Smooth muscle cell (in vitro differentiated cells): ENCODE measurements around the gene JAG1. TPM values are rescaled to one million over a fixed set of nuclear protein-coding genes. Genes with fewer than 3 reads are reported as not detected.

Source experiments
- DNase-seq: peaks from one replicate; lab custom pipeline; 2025; ENCODE audit not compliant: unreplicated experiment; lab: John Stamatoyannopoulos, UW
- H2AFZ ChIP-seq: fragments of 200-600 bp; sonication (generic); 2 replicates; pipeline ENCODE4 v1.6.0; 2016; ENCODE audit warnings: antibody characterized with exemption, low read depth, mild to moderate bottlenecking
- H3F3A ChIP-seq: fragments of 200-600 bp; sonication (generic); 2 replicates; pipeline ENCODE4 v1.6.0; 2017; ENCODE audit warnings: antibody characterized with exemption, low read depth
- H3K27ac ChIP-seq: fragments of 200-600 bp; sonication (generic); 2 replicates; pipeline ENCODE4 v1.5.1; 2016; ENCODE audit warnings: low read depth, mild to moderate bottlenecking
- H3K27me3 ChIP-seq: fragments of 200-600 bp; sonication (generic); 2 replicates; pipeline ENCODE4 v1.6.1; 2016; ENCODE audit warnings: low read depth, mild to moderate bottlenecking
- H3K36me3 ChIP-seq: fragments of 200-600 bp; sonication (generic); 2 replicates; pipeline ENCODE4 v1.5.1; 2016; ENCODE audit warnings: low read depth
- H3K4me1 ChIP-seq: fragments of 200-600 bp; sonication (generic); 2 replicates; pipeline ENCODE4 v1.5.1; 2016; ENCODE audit warnings: low read depth
- H3K4me2 ChIP-seq: fragments of 200-600 bp; sonication (generic); 2 replicates; pipeline ENCODE4 v1.6.0; 2016; ENCODE audit warnings: mild to moderate bottlenecking
- H3K4me3 ChIP-seq: fragments of 200-600 bp; sonication (generic); 2 replicates; pipeline ENCODE4 v1.5.1; 2016; ENCODE audit warnings: mild to moderate bottlenecking
- H3K79me2 ChIP-seq: fragments of 200-600 bp; sonication (generic); 2 replicates; pipeline ENCODE4 v1.6.0; 2016; ENCODE audit warnings: low read depth, mild to moderate bottlenecking
- H3K9ac ChIP-seq: fragments of 200-600 bp; sonication (generic); 2 replicates; pipeline ENCODE4 v1.6.0; 2016; ENCODE audit warnings: low read depth
- H3K9me3 ChIP-seq: fragments of 200-600 bp; sonication (generic); replicated peaks from 2 replicates; pipeline ENCODE4 v1.5.1; 2016; ENCODE audit warnings: low read depth
- H4K20me1 ChIP-seq: fragments of 200-600 bp; sonication (generic); 2 replicates; pipeline ENCODE4 v1.6.0; 2016; ENCODE audit warnings: low read depth
- WGBS: methylation state at CpG from one replicate; pipeline ENCODE4 v1.1.7; 2016; ENCODE audit warnings: low lambda C conversion rate; 5-methylcytosine and 5-hydroxymethylcytosine counted together
- polyA plus RNA-seq: library from polyadenylated mRNA; unstranded; fragments of >200 nt; fragmentation: Nextera tagmentation; extraction: Ambion mirVana; gene quantifications from 2 replicates; pipeline ENCODE4 v1.2.1, GENCODE V29; 2016
- total RNA-seq: library from RNA; depleted of rRNA; stranded (reverse); fragments of >200 nt; gene quantifications from 2 replicates; pipeline ENCODE4 v1.2.3, GENCODE V29; 2014
- TF ChIP-seq, protein P1 (sequence below): fragments of 200-600 bp; sonication (generic); IDR thresholded peaks from 2 replicates; pipeline ENCODE4 v1.5.1; 2017; ENCODE audit warnings: borderline replicate concordance, mild to moderate bottlenecking, antibody characterized with exemption; ENCODE audit not compliant: insufficient read depth, poor library complexity, severe bottlenecking

JAG1 gene
- total and polyA plus RNA-seq, 2 experiments from 2014 or later: 45.0 to 126 TPM

DNA sequence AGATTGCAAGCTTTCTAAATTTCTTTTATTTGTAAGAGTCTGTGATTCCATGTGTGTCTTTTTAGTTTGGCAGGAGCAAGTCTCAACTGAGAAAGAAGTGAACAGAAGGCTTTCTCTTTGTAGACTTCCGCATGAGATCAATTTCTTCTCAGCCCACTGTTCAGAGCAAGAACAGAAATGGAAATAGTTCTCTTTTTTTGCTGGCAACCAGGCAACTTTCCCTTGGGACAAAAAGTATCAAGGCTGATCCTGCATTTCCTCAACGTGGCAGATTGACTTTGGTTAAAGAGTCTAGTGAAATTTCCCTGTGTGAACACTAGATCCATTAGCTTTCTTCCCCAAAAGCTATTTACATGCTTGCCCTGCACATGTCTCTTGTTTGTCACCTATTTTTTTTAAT is 46.8 kb upstream of the JAG1 start:
- no peak overlapping the region for H3K27ac ChIP-seq
- H3K4me3 ChIP-seq: no peak overlapping the region
- peak overlapping the region; percentile 24 for H3K4me2 ChIP-seq
- peaks cover 12% of the 10 kb centered on the region for H3K4me1 ChIP-seq
- H3K27me3 ChIP-seq: no peaks in the 10 kb centered on the region
- H3K79me2 ChIP-seq: no peaks in the 10 kb centered on the region
- H3K36me3 ChIP-seq: no peaks in the 10 kb centered on the region
- no peaks in the 10 kb centered on the region for H3K9me3 ChIP-seq
- WGBS: 69% methylated on average over 2 of the region's 2 CpGs
- DNase-seq: no peak
- no peaks in the 10 kb centered on the region for H4K20me1 ChIP-seq
- TF ChIP-seq, protein P1, sequence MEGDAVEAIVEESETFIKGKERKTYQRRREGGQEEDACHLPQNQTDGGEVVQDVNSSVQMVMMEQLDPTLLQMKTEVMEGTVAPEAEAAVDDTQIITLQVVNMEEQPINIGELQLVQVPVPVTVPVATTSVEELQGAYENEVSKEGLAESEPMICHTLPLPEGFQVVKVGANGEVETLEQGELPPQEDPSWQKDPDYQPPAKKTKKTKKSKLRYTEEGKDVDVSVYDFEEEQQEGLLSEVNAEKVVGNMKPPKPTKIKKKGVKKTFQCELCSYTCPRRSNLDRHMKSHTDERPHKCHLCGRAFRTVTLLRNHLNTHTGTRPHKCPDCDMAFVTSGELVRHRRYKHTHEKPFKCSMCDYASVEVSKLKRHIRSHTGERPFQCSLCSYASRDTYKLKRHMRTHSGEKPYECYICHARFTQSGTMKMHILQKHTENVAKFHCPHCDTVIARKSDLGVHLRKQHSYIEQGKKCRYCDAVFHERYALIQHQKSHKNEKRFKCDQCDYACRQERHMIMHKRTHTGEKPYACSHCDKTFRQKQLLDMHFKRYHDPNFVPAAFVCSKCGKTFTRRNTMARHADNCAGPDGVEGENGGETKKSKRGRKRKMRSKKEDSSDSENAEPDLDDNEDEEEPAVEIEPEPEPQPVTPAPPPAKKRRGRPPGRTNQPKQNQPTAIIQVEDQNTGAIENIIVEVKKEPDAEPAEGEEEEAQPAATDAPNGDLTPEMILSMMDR: no peak
- H2AFZ ChIP-seq: no peak overlapping the region
- H3F3A ChIP-seq: no peaks in the 10 kb centered on the region
- H3K9ac ChIP-seq: no peak overlapping the region

DNA sequence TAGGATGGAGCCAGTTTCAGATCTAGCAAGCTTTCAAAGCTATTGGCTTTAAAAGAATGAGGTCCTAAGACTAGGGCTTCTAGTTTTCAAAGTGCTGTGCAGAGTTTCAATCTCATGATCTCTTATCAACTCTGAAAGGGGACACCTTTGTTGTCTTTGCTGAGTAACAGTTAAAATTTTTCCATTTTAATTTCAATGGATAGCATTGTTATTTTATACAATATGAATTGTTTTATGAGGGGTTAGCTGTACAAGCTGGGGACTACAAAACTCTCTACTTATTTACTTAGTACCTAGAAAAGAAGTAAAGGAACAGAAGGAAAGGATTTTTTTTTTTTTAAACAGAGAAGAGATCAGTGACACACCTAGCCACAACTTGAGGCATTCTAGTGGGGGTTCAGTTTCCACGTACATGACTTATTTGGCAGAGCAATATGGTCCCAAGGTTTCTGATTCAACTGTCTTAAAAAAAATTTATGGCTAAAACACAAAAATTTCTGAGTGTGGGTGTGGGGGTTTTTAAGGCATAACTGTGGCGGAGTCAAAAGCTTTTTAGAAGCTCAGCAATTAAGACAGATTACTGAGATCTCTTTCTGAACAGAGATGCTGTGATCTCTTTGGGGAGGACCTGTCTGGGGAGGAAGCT is 46.1 kb upstream of the JAG1 start:
- no peaks in the 10 kb centered on the region for H3F3A ChIP-seq
- no peaks in the 10 kb centered on the region for H3K79me2 ChIP-seq
- no peak overlapping the region for H2AFZ ChIP-seq
- H3K36me3 ChIP-seq: no peaks in the 10 kb centered on the region
- peak overlapping the region; percentile 24 for H3K4me2 ChIP-seq
- TF ChIP-seq, protein P1: no peak
- DNase-seq: no peak
- H3K4me1 ChIP-seq: peaks cover 15% of the 10 kb centered on the region
- no peak overlapping the region for H3K4me3 ChIP-seq
- no peaks in the 10 kb centered on the region for H4K20me1 ChIP-seq
- no peak overlapping the region for H3K27ac ChIP-seq
- 29% methylated on average over 2 of the region's 2 CpGs for WGBS
- no peaks in the 10 kb centered on the region for H3K27me3 ChIP-seq
- H3K9me3 ChIP-seq: no peaks in the 10 kb centered on the region
- no peak overlapping the region for H3K9ac ChIP-seq

DNA sequence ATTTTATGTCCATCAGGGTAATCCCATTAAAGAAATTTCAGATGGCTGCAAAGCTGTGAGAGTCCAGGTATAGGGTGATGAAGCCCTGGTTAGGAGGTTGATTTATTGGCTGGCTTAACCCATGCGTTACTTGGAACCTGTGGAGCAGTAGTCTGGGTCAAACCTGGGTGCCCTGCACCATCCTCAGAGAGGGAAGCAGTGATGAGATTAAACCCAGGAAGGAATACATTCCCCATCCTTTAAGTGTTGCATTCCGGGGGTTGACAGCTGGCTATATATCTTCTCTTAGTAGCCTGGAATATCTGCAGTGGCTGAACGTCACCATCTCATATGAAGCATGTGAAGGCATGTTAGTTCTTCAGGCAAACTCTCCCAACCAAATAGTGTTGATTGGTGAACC is 44.9 kb upstream of the JAG1 start:
- TF ChIP-seq, protein P1: no peak
- Histone ChIP-seq H3K36me3 (no peaks in the 10 kb centered on the region), H3K79me2 (no peaks in the 10 kb centered on the region), H3K4me2 (no peak overlapping the region), H3K4me3 (no peak overlapping the region), H3K27me3 (no peaks in the 10 kb centered on the region), H3K9ac (no peak overlapping the region), H2AFZ (no peak overlapping the region), H4K20me1 (no peaks in the 10 kb centered on the region), H3K27ac (no peak overlapping the region), H3K4me1 (peaks cover 19% of the 10 kb centered on the region), H3K9me3 (no peaks in the 10 kb centered on the region), H3F3A (no peaks in the 10 kb centered on the region)
- 60% methylated on average over 3 of the region's 3 CpGs for WGBS
- no peak for DNase-seq

DNA sequence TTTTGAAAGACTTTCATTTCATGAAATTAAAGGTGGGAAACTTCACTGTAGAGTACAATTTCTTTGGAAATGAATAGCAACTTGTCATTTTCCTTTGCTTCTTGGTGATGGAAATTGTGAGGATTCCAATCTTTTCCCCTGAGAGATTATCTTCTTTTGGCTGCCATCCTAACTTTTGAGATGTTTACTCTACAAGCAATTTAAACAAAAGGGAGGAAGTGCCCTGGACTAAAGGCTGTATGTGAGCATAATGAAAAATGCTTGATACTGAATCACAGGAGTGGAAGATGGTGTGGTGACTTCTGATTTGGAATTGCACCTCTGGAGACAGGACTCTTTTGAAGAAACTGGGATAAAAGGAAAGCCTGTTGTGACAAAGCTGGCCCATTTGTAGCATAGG is 43.1 kb upstream of the JAG1 start:
- H3K27ac ChIP-seq: no peak overlapping the region
- no peak for DNase-seq
- H3K79me2 ChIP-seq: no peaks in the 10 kb centered on the region
- no peaks in the 10 kb centered on the region for H3K9me3 ChIP-seq
- H3K4me1 ChIP-seq: peaks cover 19% of the 10 kb centered on the region
- no peak overlapping the region for H3K9ac ChIP-seq
- no peaks in the 10 kb centered on the region for H3K27me3 ChIP-seq
- no peaks in the 10 kb centered on the region for H4K20me1 ChIP-seq
- no peak overlapping the region for H2AFZ ChIP-seq
- TF ChIP-seq, protein P1: no peak
- H3K4me2 ChIP-seq: no peak overlapping the region
- H3K4me3 ChIP-seq: no peak overlapping the region
- H3F3A ChIP-seq: no peaks in the 10 kb centered on the region
- no peaks in the 10 kb centered on the region for H3K36me3 ChIP-seq
